Activated CD4-positive, alpha-beta T cell treated with anti-CD3 and anti-CD28 coated beads, Interleukin-2, amount 10 ng/mL, durations not matched to agents 24 days and 14 days (primary cell): ENCODE measurements around the gene OSTF1. TPM values are rescaled to one million over a fixed set of nuclear protein-coding genes. Genes with fewer than 3 reads are reported as not detected.

Source experiments
- DNase-seq: peaks from one replicate; pipeline ENCODE4 v3.0.0; 2022
- H3K27ac Mint-ChIP-seq: one replicate; pipeline ENCODE4 v1.8.0; 2022; ENCODE audit warnings: mild to moderate bottlenecking, mixed read lengths
- H3K27me3 Mint-ChIP-seq: one replicate; pipeline ENCODE4 v1.8.0; 2022; ENCODE audit warnings: mixed read lengths
- H3K36me3 Mint-ChIP-seq: one replicate; pipeline ENCODE4 v1.8.0; 2022; ENCODE audit warnings: low read depth, mild to moderate bottlenecking, mixed read lengths
- H3K4me1 Mint-ChIP-seq: one replicate; pipeline ENCODE4 v1.8.0; 2021; ENCODE audit warnings: mixed read lengths
- H3K4me3 Mint-ChIP-seq: one replicate; pipeline ENCODE4 v1.8.0; 2022; ENCODE audit warnings: mild to moderate bottlenecking, moderate library complexity, mixed read lengths
- H3K9me3 Mint-ChIP-seq: one replicate; pipeline ENCODE4 v1.8.0; 2021; ENCODE audit warnings: mixed read lengths
- intact Hi-C: fragments of 100-400 bp; cut with micrococcal nuclease; formaldehyde crosslinking; loops from one replicate; pipeline ENCODE4 v1.15.1; 2023
- total RNA-seq: library from RNA; stranded (reverse); gene quantifications from 2 replicates; pipeline ENCODE4 v1.2.3, GENCODE V29; 2022

Gene OSTF1
- total RNA-seq, result 41.5 and 42.4 TPM in 2 replicates

DNA sequence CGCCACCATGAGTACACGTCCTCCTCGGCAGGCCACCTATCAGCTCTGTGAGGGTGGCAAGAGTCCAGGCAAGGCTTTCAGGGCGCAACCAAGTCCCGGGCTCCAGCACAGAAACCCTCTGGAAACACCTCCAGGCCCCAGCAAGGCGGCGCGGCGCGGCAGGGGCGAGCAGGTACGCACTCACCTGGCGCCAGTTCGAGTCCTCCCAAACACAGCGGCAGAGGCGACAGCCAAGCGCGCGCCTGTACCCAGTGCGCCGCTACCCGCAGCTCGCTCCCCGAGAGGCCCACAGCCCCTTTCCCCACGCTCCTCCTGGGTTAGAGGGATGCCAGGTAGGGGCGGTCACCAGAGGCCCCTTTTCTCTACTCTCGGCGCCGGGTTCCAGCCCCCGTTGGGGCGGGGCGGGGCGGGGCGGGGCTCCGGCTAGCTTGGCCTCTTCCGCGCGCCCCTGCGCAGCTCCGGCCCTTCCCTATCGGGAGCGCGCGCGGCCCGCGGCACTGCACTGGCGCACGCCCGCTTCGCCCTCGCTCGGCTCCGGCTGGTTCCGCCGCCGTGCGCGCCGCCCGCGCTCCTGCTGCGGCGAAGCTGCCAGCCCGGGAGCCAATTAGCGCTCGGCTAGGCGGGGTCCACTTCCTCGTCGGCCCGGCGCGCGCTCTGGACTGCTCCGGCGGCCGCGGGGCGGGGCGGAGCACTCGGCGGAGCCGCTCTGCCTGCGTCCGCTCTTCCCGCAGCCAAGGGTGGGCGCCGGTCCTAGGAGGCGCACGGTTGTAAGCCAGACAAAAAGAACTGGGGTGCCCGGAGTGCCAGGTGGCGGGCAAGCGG lies at the start of gene OSTF1, which contains the start of gene NMRK1:
Gene OSTF1, plus strand, starts transcription at position 691 of the 822 bp plus-strand sequence. CDS start 179 bp downstream, outside the sequence.
Gene NMRK1, minus strand, starts transcription at position 332 of the 822 bp plus-strand sequence. CDS start 5,040 bp downstream, outside the sequence.
- Mint-ChIP-seq H3K4me1 (peaks cover 56% of the 10 kb centered on the region), H3K27ac (peak within 1 kb of the TSS; percentile 96), H3K9me3 (no peaks in the 10 kb centered on the region), H3K36me3 (peaks cover 17% of the 10 kb centered on the region), H3K4me3 (peak within 1 kb of the TSS; percentile 94), H3K27me3 (no peaks in the 10 kb centered on the region)
- intact Hi-C loops, result loop anchor here (1.0 to 10.0 kb wide), 10 partner anchors 17 to 1956 kb away; partner anchors contain the start of genes ANXA1, C9orf40, CARNMT1 and PCSK5
- DNase-seq, result peak; percentile 99

GRCh38 chr9:75039009-75039408 lies 49.3 kb upstream of the OSTF1 start:
- Mint-ChIP-seq H3K9me3 (no peaks in the 10 kb centered on the region), H3K4me1 (peaks cover 2% of the 10 kb centered on the region), H3K4me3 (no peak overlapping the region), H3K36me3 (no peaks in the 10 kb centered on the region), H3K27me3 (peaks cover 11% of the 10 kb centered on the region), H3K27ac (no peak overlapping the region)
- DNase-seq, result no peak
- intact Hi-C loops, result no loop called here

- no peak for DNase-seq
Observed at GRCh38 chr9:75039801-75040200, 48.5 kb upstream of the OSTF1 start.

GRCh38 chr9:75041041-75041440 lies 47.3 kb upstream of the OSTF1 start:
- intact Hi-C loops, result no loop called here
- Mint-ChIP-seq H3K4me3 (no peak overlapping the region), H3K9me3 (no peaks in the 10 kb centered on the region), H3K4me1 (peaks cover 2% of the 10 kb centered on the region), H3K27me3 (peaks cover 14% of the 10 kb centered on the region), H3K27ac (no peak overlapping the region), H3K36me3 (no peaks in the 10 kb centered on the region)
- DNase-seq, result no peak

More at GRCh38 chr9:75039801-75040200, 48.5 kb upstream of the OSTF1 start:
- Mint-ChIP-seq H3K4me1 (peaks cover 2% of the 10 kb centered on the region), H3K4me3 (no peak overlapping the region), H3K27ac (no peak overlapping the region), H3K9me3 (no peaks in the 10 kb centered on the region), H3K27me3 (peaks cover 6% of the 10 kb centered on the region), H3K36me3 (no peaks in the 10 kb centered on the region)
- intact Hi-C loops, result no loop called here

GRCh38 chr9:75046725-75047345 lies 41.5 kb upstream of the OSTF1 start:
- Mint-ChIP-seq H3K9me3 (no peaks in the 10 kb centered on the region), H3K27me3 (peaks cover 14% of the 10 kb centered on the region), H3K4me1 (no peaks in the 10 kb centered on the region), H3K4me3 (no peak overlapping the region), H3K36me3 (no peaks in the 10 kb centered on the region), H3K27ac (no peak overlapping the region)
- no peak for DNase-seq
- intact Hi-C loops, result no loop called here

DNA sequence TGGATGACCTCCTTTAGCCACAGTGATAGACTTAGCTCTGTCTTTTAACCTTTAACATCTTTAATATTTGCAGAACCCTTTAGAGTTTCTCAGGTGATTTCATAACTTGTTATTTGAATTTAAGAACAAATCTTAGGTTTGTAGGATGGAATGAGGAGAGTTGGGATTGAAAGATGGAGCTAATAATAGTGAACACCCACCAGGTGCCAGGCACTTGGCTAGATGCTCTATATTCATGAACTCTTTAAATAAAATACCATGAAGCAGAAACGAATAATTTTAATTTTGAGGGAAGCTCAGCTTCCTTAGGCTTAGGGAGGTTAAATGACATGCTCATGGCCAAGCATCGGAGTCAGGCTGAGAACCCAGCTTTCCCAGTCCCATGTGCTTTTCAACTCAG lies 40.8 kb upstream of the OSTF1 start:
- DNase-seq, result no peak
- H3K9me3 Mint-ChIP-seq, result no peaks in the 10 kb centered on the region
- H3K36me3 Mint-ChIP-seq, result no peaks in the 10 kb centered on the region
- H3K4me1 Mint-ChIP-seq, result no peaks in the 10 kb centered on the region
- H3K4me3 Mint-ChIP-seq, result no peak overlapping the region
- H3K27me3 Mint-ChIP-seq, result peaks cover 14% of the 10 kb centered on the region
- H3K27ac Mint-ChIP-seq, result no peak overlapping the region
- intact Hi-C loops, result no loop called here

DNA sequence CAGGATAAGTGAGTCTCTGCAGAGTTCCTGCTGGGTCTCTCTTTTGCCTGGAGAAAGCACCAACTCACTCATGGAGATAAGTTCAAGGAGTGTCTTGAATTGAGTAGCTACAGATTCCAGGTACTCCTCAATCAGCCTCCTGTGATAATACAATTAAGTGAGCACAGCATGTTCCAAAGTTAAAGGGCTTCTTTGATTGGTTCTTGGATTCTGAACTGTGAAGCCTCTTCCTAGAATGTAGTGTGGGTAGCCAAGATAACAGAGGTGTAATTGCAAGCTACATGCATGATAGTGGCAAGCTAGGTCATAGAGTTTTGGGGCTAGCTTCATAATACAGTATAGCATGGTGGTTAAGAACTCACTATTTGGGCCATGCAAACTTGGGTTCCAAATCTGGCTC lies 37.0 kb upstream of the OSTF1 start:
- Mint-ChIP-seq H3K9me3 (no peaks in the 10 kb centered on the region), H3K36me3 (no peaks in the 10 kb centered on the region), H3K27me3 (no peaks in the 10 kb centered on the region), H3K27ac (no peak overlapping the region), H3K4me3 (no peak overlapping the region), H3K4me1 (no peaks in the 10 kb centered on the region)
- intact Hi-C loops, result no loop called here
- no peak for DNase-seq

- Mint-ChIP-seq H3K27ac (no peak overlapping the region), H3K4me1 (no peaks in the 10 kb centered on the region), H3K36me3 (peaks cover 2% of the 10 kb centered on the region), H3K9me3 (no peaks in the 10 kb centered on the region), H3K4me3 (no peak overlapping the region), H3K27me3 (no peaks in the 10 kb centered on the region)
- intact Hi-C loops, result no loop called here
- no peak for DNase-seq
Observed at GRCh38 chr9:75053869-75054268, 34.4 kb upstream of the OSTF1 start.

- no peak overlapping the region for H3K4me3 Mint-ChIP-seq
- no peaks in the 10 kb centered on the region for H3K4me1 Mint-ChIP-seq
- H3K9me3 Mint-ChIP-seq, result no peaks in the 10 kb centered on the region
- intact Hi-C loops, result no loop called here
- peaks cover 3% of the 10 kb centered on the region for H3K36me3 Mint-ChIP-seq
- no peak for DNase-seq
- no peaks in the 10 kb centered on the region for H3K27me3 Mint-ChIP-seq
- H3K27ac Mint-ChIP-seq, result no peak overlapping the region
Observed at GRCh38 chr9:75054368-75055001, 33.8 kb upstream of the OSTF1 start.

DNA sequence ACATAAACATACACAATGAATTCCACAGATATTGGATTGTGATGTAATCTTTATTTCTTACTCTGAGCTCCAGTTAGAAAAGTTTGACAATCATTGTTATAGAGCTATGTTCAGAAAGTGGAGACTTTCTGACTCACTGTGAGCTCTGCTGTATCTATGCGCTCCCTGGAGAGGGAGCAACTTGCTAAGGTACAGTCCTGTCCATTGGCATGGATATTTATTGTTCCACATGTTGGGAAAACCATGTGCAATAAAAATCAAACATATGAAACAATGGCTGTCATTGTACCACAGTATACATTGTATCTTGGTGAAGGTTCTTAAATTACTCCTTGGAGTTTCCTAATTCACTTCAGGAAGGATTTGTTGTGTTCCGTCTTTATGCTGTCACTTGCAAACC lies 27.1 kb upstream of the OSTF1 start:
- no peak for DNase-seq
- H3K27ac Mint-ChIP-seq, result no peak overlapping the region
- H3K4me3 Mint-ChIP-seq, result no peak overlapping the region
- H3K9me3 Mint-ChIP-seq, result no peaks in the 10 kb centered on the region
- H3K4me1 Mint-ChIP-seq, result no peaks in the 10 kb centered on the region
- intact Hi-C loops, result no loop called here
- H3K27me3 Mint-ChIP-seq, result no peaks in the 10 kb centered on the region
- H3K36me3 Mint-ChIP-seq, result peaks cover 16% of the 10 kb centered on the region

DNA sequence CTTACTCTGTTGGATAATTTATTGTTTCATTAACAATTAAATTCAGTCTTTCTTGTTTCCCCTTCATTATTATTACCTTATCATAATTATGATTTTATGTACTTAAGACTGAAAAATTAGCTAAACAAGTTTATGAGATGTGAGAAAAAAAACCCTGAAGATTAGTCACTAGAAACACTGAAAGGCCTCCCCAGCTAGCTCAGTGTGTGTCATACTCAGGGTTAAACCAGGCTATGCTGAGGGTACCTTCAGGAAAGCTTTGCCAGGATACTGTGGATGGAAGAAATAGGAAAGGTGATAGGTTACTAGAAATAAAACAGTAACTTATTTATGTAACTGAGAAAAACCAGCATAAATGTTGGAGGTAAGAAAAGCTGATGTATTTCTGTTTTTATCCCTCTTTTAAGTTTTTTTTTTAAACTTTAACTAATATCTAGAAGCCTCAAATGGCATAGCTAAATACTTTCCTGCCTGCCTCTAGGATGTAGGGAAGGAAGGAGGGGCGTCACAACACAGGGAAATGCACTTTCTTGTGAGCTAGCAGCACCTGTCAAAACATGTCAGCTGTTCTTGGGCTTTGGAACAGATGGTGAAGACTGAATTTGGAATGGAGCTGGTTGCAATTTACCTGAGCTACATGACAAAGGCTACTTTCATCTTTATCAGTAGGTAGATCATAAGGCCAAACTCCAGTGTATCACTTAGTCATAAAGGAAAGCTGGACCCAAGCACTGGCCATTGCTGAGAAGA lies 24.6 kb upstream of the OSTF1 start:
- Mint-ChIP-seq H3K36me3 (peaks cover 21% of the 10 kb centered on the region), H3K4me3 (no peak overlapping the region)

GRCh38 chr9:75064307-75065025 lies 23.8 kb upstream of the OSTF1 start:
- Mint-ChIP-seq H3K9me3 (no peaks in the 10 kb centered on the region), H3K4me1 (peaks cover 3% of the 10 kb centered on the region), H3K27me3 (no peaks in the 10 kb centered on the region), H3K36me3 (peaks cover 26% of the 10 kb centered on the region), H3K4me3 (no peak overlapping the region), H3K27ac (no peak overlapping the region)
- intact Hi-C loops, result no loop called here
- no peak for DNase-seq

More for the DNA sequence above, 24.6 kb upstream of the OSTF1 start:
- intact Hi-C loops, result no loop called here
- Mint-ChIP-seq H3K4me1 (peaks cover 3% of the 10 kb centered on the region), H3K27me3 (no peaks in the 10 kb centered on the region), H3K27ac (no peak overlapping the region), H3K9me3 (no peaks in the 10 kb centered on the region)
- DNase-seq, result no peak

- Mint-ChIP-seq H3K4me3 (no peak overlapping the region), H3K27ac (no peak overlapping the region), H3K27me3 (no peaks in the 10 kb centered on the region), H3K4me1 (peaks cover 5% of the 10 kb centered on the region), H3K36me3 (peaks cover 21% of the 10 kb centered on the region), H3K9me3 (no peaks in the 10 kb centered on the region)
- intact Hi-C loops, result no loop called here
- no peak for DNase-seq
Observed at GRCh38 chr9:75065510-75065909, 22.8 kb upstream of the OSTF1 start.
